GM19467 (cell line): Measurements from ENCODE around the gene MINK1.
"Not testable (repeated sequence)": the region's sequence is repeated elsewhere in the genome, so short reads cannot be mapped to it uniquely, and the experiment has no call there.

Experiments
- ATAC-seq: cut with Tn5 transposase; IDR thresholded peaks from one replicate; pipeline ENCODE4 v1.9.1; 2021; ENCODE audit warnings: mild to moderate bottlenecking, moderate library complexity; ENCODE audit not compliant: unreplicated experiment

The MINK1 gene

GRCh38 chr17:4897198-4897687, 64.1 kb downstream of the MINK1 start:
- ATAC-seq: no peak

DNA sequence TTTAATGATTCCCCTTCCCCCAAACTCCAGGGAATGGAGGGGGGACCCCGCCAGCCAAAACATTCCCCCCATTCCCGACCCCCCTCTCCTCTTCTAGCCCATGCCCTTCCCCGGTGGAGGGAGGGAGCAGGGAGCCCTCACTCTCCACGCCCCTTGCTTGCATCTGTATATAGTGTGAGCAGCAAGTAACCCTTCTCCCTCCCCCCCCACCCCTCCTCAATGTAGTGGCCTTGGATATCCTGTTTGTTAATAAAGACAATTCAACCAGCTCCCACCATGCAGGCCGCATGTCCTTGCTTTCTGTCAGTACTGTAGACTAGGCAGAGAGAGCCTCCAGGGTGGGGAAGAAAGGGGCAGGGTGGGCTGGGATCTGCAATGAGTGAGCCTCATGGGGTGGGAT, 64.6 kb downstream of the MINK1 start:
- no peak for ATAC-seq

DNA sequence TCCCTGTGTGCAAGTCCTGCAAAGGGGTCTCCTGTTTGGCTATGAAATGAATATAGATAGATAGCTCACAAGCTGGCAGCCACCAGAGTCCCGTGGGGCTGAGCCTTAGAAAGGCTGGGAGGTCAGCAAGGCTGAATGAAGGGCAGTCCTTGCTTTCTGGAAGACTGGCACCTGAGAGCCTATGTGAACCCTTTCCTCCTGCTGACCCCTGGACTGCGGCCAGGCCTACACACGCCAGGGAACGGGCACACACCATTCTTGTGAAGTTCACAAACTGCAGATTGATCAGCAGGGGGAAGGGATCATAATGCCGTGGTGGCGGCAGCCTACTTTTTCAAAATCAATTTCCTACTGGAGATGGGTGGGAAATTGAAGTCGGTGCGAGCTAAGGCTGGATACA, 65.2 kb downstream of the MINK1 start:
- ATAC-seq: no peak

GRCh38 chr17:4898927-4899326, 65.8 kb downstream of the MINK1 start:
- no peak for ATAC-seq

- ATAC-seq: no peak
Observed at GRCh38 chr17:4899341-4900230, 66.4 kb downstream of the MINK1 start, which contains the start of gene C17orf107. TSS of gene C17orf107 (plus strand) at chr17:4899536. CDS start at chr17:4899763, 227 bp downstream.

GRCh38 chr17:4900231-4901107, 67.3 kb downstream of the MINK1 start:
- no peak for ATAC-seq

- ATAC-seq: no peak
Observed at GRCh38 chr17:4901108-4901647, 68.0 kb downstream of the MINK1 start.

DNA sequence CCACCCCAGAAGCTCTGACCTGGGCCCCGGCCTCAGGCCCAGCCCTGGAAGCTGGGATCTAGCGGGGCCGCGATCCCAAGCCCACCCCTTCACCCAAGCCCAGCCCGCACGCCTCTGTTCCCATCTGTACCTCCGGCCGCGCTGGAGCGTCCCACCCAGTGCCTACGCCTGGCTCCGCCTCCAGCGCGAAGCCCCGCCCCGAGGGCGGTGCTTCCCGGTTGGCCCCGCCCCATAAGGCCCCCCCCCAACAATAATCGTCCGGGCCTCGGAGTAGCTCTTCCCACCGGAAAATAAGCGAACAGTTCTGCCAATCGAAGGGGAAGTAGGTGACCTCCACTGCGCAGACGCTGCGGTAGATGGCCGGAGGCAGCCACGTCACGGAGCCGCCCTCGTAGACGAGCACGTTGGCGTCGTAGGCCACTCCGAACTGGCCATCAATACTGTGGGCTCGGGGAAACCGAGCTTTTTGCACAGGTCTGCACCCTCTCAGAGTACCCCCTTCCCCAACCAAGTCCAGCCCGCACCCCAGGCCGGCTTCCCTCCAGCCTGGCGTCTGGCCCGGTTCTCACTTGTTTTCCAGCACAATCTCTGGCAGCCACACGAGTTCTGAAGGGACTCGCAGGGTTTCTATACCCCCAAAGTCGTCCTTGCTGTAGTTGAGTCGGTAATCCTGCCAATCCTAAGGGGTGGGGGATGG, 68.7 kb downstream of the MINK1 start:
- ATAC-seq: no peak

- no peak for ATAC-seq
Observed at GRCh38 chr17:4902540-4902939, 69.4 kb downstream of the MINK1 start.

- ATAC-seq: no peak
Observed at GRCh38 chr17:4903051-4903818, 70.1 kb downstream of the MINK1 start, which contains the start of gene CHRNE. TSS of gene CHRNE (minus strand) at chr17:4903098. CDS start at chr17:4903063, 35 bp downstream.

DNA sequence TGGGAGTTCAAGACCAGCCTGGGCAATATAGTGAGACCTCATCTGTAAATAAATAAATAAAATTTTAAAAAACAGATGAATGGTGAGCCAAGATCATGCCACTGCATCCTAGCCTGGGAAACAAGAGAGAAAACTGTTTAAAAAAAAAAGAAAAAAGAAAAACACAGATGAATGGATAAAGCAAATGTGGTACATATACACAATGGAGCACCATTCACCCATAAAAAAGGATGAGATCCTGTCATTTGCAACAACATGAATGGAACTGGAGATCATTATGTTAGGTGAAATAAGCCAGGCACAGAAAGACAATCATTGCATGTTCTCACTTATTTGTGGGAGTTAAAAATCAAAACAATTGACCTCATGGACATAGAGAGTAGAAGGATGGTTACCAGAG, 73.5 kb downstream of the MINK1 start:
- ATAC-seq: not testable (repeated sequence)

GRCh38 chr17:4908301-4908700, 75.2 kb downstream of the MINK1 start:
- no peak for ATAC-seq

DNA sequence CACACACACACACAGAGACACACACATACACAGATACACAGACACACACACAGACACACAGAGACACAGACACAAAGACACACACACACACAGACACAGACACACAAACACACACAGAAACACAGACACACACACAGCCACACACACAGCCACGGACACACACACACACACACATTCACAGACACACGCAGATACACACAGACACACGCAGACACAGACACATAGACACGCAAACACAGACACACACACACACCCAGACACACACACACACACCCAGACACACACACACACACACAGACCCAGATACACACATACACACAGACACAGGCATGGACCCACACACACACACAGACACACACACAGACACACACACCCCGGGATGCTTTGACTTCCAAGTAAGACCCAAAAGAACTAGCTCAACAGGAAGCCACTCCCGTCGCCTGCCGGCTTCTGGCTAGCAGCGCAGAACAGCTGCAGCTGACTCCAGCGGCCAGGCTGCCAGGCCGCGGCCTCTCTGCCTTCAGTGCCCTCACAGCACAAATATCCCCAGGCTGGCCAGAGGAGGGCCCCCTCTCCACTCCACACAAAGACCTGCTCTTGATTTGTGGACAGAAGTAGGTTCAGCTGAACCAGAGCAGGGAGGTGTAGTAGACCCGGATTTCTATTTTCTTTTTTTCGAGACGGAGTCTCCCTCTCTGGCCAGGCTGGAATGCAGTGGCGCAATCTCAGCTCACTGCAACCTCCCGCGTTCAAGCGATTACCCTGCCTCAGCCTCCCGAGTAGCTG, 75.8 kb downstream of the MINK1 start:
- ATAC-seq: no peak

DNA sequence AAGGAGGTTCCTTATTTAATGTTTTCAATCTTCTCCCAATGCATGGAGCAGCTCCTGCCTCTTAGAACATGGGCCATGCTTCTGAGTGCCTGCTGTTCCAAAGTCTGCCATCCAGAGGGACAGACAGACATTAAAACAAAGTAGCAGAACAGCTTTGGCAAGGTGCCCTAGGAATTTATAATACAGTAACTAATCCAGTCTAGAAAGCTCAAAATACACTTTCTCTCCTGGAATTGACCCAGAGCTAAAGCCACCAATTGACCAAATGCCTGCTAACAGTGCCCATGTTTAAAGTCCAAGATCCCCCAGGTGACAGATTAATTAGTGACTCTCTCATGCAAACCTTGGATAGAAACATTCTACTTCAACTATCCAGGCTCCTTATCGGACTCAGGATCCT, 80.9 kb downstream of the MINK1 start:
- ATAC-seq: no peak

DNA sequence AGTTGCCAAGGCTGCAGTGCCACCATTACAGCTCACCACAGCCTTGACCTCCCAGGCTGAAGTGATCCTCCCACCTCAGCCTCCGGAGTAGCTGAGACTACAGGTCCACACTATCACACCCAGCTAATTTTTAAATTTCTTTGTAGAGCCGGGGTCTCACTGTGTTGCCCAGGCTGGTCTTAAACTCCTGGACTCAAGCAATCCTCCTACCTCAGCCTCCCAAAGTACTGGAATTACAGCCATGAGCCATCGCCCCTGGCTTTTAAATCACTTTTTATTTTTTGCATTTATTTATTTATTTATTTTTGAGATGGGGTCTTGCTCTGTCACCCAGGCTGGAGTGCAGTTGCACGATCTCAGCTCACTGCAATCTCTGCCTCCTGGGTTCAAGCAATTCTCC, 81.4 kb downstream of the MINK1 start:
- not testable (repeated sequence) for ATAC-seq

GRCh38 chr17:4919511-4920047, 86.4 kb downstream of the MINK1 start:
- no peak for ATAC-seq

- ATAC-seq: no peak
Observed at GRCh38 chr17:4920351-4921048, 87.4 kb downstream of the MINK1 start.

DNA sequence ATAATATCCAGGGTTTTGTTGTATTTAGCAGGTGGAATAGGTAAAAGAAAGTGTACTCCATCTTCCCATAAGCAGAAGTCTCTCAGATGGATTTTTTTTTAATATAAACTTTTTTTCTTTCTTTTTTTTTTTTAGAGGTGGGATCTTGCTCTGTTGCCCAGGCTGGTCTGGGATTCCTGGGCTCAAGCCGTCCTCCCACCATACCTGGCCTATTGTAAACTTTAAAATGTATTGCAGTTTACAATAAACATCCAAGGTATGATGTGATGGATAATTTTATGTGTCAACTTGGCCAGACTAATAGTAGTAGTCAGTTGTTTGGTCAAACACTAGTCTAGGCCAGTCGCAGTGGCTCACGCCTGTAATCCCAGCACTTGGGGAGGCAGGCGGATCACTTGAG, 88.2 kb downstream of the MINK1 start:
- ATAC-seq: no peak
